Non-pigmented ciliary epithelial cell (primary cell): ENCODE results near the gene PRSS33.

Source experiments
- DNase-seq: peaks from one replicate; pipeline ENCODE4 v3.0.0-alpha.2; 2010; ENCODE audit warnings: low read depth

The PRSS33 gene

GRCh38 chr16:2777231-2777902 is 10.0 kb downstream of the PRSS33 start, which contains the start of gene ELOB:
Gene ELOB, minus strand, starts transcription at chr16:2777280. Its CDS starts 41 bp downstream, at chr16:2777239.
- DNase-seq: no peak

- DNase-seq: no peak
These were observed 10.7 kb downstream of the PRSS33 start for GRCh38 chr16:2776500-2777139.

GRCh38 chr16:2775765-2776499 is 11.4 kb downstream of the PRSS33 start:
- no peak for DNase-seq

- DNase-seq: no peak
These were observed 12.1 kb downstream of the PRSS33 start for GRCh38 chr16:2775131-2775716.

- DNase-seq: no peak
These were observed 13.0 kb downstream of the PRSS33 start for GRCh38 chr16:2774161-2774891.

GRCh38 chr16:2773188-2773968 is 14.0 kb downstream of the PRSS33 start:
- no peak for DNase-seq

GRCh38 chr16:2771496-2772402 is 15.6 kb downstream of the PRSS33 start:
- no peak for DNase-seq

GRCh38 chr16:2770057-2770951 is 17.1 kb downstream of the PRSS33 start:
- no peak for DNase-seq

- no peak for DNase-seq
These were observed 17.7 kb downstream of the PRSS33 start for GRCh38 chr16:2769675-2770056.

GRCh38 chr16:2769100-2769529 is 18.2 kb downstream of the PRSS33 start:
- DNase-seq: no peak

- no peak for DNase-seq
These were observed 18.8 kb downstream of the PRSS33 start for GRCh38 chr16:2768403-2769089.

GRCh38 chr16:2767891-2768290 is 19.5 kb downstream of the PRSS33 start:
- no peak for DNase-seq

GRCh38 chr16:2767140-2767731 is 20.1 kb downstream of the PRSS33 start:
- DNase-seq: no peak

GRCh38 chr16:2766430-2767139 is 20.8 kb downstream of the PRSS33 start:
- no peak for DNase-seq

- DNase-seq: no peak
These were observed 21.6 kb downstream of the PRSS33 start for GRCh38 chr16:2765462-2766404.

- DNase-seq: no peak
These were observed 22.6 kb downstream of the PRSS33 start for GRCh38 chr16:2764718-2765117.
